Muscle layer of duodenum (tissue), 2 donors: Measurements from ENCODE around the gene VDR.

Experiments
- H3K27ac ChIP-seq: one replicate; pipeline ENCODE4 v1.7.0; 2013; ENCODE audit warnings: mild to moderate bottlenecking, low read length
- H3K27me3 ChIP-seq: one replicate; pipeline ENCODE4 v1.7.0; 2013; ENCODE audit warnings: low read depth, mild to moderate bottlenecking, control low read depth, low read length
- H3K36me3 ChIP-seq, 2 donors: one replicate each; pipeline ENCODE4 v1.7.0; 2013; ENCODE audit warnings: low read length in 2 of 2, control low read depth in 1 of 2, mild to moderate bottlenecking in 1 of 2; ENCODE audit not compliant: insufficient read depth in 2 of 2, control insufficient read depth in 1 of 2
- H3K4me1 ChIP-seq, 2 donors: one replicate each; pipeline ENCODE4 v1.7.0; 2013; ENCODE audit warnings: low read length in 2 of 2, mild to moderate bottlenecking in 2 of 2, control low read depth in 1 of 2, moderate library complexity in 1 of 2; ENCODE audit not compliant: insufficient read depth in 2 of 2, control insufficient read depth in 1 of 2
- H3K4me3 ChIP-seq, 2 donors: one replicate each; pipeline ENCODE4 v1.7.0; 2013; ENCODE audit warnings: low read length in 2 of 2, low read depth in 1 of 2, mild to moderate bottlenecking in 1 of 2
- H3K9me3 ChIP-seq, 2 donors: one replicate each; pipeline ENCODE4 v1.7.0; 2013; ENCODE audit warnings: low read length in 2 of 2, control low read depth in 1 of 2, mild to moderate bottlenecking in 1 of 2; ENCODE audit not compliant: control insufficient read depth in 1 of 2
- donor health status: healthy.

The VDR gene

DNA sequence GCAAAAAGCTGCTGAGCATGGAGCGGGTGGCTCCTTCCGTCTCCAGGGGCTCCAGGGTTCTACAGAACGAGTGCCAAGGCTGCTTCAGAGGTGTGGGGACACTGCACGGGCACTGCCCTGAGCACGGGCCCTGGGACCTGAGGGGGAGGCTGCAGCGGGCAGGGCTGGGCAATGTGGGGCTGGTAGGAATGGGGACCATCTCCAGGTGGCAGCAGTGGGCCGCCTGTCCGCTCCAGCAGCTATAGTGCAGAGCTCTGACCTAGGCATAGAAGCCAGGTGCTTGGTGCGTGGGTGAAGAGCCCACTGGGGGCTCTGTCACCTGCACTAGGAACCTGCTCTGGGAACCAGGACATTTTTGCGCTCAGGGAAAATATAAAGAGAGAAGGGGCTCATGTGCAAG, 107.4 kb downstream of the VDR start:
- no peaks in the 10 kb centered on the region for H3K9me3 ChIP-seq
- H3K27ac ChIP-seq, result no peak overlapping the region
- H3K4me1 ChIP-seq, result peaks cover 19 to 43% of the 10 kb centered on the region in 2 donors
- peaks cover 25 to 52% of the 10 kb centered on the region in 2 donors for H3K36me3 ChIP-seq
- no peak overlapping the region for H3K4me3 ChIP-seq
- H3K27me3 ChIP-seq, result no peaks in the 10 kb centered on the region

- Histone ChIP-seq H3K36me3 (peaks cover 29 to 67% of the 10 kb centered on the region in 2 donors), H3K27me3 (no peaks in the 10 kb centered on the region), H3K4me3 (no peak overlapping the region), H3K4me1 (peaks cover 5 to 28% of the 10 kb centered on the region in 2 donors), H3K27ac (no peak overlapping the region), H3K9me3 (no peaks in the 10 kb centered on the region)
These were observed 108.9 kb downstream of the VDR start for GRCh38 chr12:47795814-47796411.

GRCh38 chr12:47795121-47795813, 109.5 kb downstream of the VDR start:
- peaks cover 35 to 74% of the 10 kb centered on the region in 2 donors for H3K36me3 ChIP-seq
- H3K27ac ChIP-seq, result no peak overlapping the region
- no peak overlapping the region for H3K4me3 ChIP-seq
- H3K4me1 ChIP-seq, result peaks cover 5 to 21% of the 10 kb centered on the region in 2 donors
- no peaks in the 10 kb centered on the region for H3K9me3 ChIP-seq
- no peaks in the 10 kb centered on the region for H3K27me3 ChIP-seq

DNA sequence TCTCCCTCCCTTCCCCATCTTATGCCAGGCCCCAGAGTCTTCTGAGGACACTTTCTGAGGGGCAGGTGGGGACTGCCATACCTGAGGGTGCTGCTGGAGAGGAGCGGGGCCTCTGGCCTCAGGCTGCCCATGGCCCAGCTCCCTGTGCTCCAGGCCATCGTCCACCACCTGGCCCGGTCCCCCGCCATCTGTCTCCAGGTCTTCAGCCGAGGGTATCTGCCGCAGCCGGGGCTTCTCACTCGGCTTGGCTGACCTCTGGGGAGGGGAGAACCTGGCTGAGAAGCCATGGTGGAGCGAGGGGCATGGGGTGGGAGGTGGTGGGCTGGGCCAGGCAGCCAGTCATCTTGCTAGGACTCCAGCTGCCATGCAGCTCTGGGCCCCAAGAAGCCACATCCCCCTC, 110.1 kb downstream of the VDR start:
- H3K27ac ChIP-seq, result no peak overlapping the region

GRCh38 chr12:47793015-47793681, 111.6 kb downstream of the VDR start:
- no peak overlapping the region for H3K27ac ChIP-seq
- H3K9me3 ChIP-seq, result no peaks in the 10 kb centered on the region
- no peak overlapping the region for H3K4me3 ChIP-seq
- no peaks in the 10 kb centered on the region for H3K27me3 ChIP-seq
- no peaks in the 10 kb centered on the region for H3K4me1 ChIP-seq
- H3K36me3 ChIP-seq, result peaks cover 53 to 89% of the 10 kb centered on the region in 2 donors

More for the DNA sequence above, 110.1 kb downstream of the VDR start:
- Histone ChIP-seq H3K4me1 (peaks cover 1 to 15% of the 10 kb centered on the region in 2 donors), H3K36me3 (peaks cover 38 to 80% of the 10 kb centered on the region in 2 donors), H3K9me3 (no peaks in the 10 kb centered on the region), H3K27me3 (no peaks in the 10 kb centered on the region), H3K4me3 (no peak overlapping the region)

DNA sequence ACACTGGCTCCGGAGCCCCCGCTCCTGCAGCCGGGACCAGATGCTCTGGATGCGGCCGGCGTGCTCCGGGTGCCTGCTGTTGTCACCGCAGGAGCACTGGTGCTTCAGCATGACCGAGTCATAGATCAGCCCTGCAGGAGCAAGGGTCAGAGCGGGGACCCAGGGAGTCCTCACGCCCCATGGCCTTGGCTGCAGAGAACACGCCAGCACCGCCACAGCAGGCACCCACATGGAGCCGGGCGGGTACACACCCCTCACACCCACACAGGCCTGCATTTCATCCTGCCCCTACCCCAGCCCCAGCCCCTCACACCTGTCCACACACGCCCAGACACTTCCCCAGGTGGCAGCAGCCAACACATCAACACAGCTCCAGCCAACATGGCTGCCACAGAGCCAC, 112.9 kb downstream of the VDR start:
- H3K27ac ChIP-seq, result no peak overlapping the region
- no peaks in the 10 kb centered on the region for H3K27me3 ChIP-seq
- no peaks in the 10 kb centered on the region for H3K9me3 ChIP-seq
- no peaks in the 10 kb centered on the region for H3K4me1 ChIP-seq
- peaks cover 57 to 97% of the 10 kb centered on the region in 2 donors for H3K36me3 ChIP-seq
- H3K4me3 ChIP-seq, result no peak overlapping the region
